GM23338 (cell line): ENCODE results near the gene CTNND2. TPM values are rescaled to one million over a fixed set of nuclear protein-coding genes. Genes with fewer than 3 reads are reported as not detected.

ENCODE experiments used
- ATAC-seq: fragments of 200-7000 bp; cut with Tn5 transposase; 3 replicates; pipeline ENCODE4 v1.9.1; 2020
- DNase-seq: peaks from one replicate; pipeline ENCODE4 v3.0.0-alpha.2; 2015; ENCODE audit warnings: low spot score
- H2AFZ ChIP-seq: fragments of 200-600 bp; sonication (generic); 2 replicates; pipeline ENCODE4 v1.8.0; 2016; ENCODE audit warnings: antibody characterized with exemption, mild to moderate bottlenecking, moderate library complexity
- H3F3A ChIP-seq: fragments of 200-600 bp; sonication (generic); replicated peaks from 2 replicates; pipeline ENCODE4 v1.8.0; 2017; ENCODE audit warnings: antibody characterized with exemption, mixed run types, low read depth
- H3K27ac ChIP-seq: fragments of 200-600 bp; sonication (generic); 2 replicates; pipeline ENCODE4 v1.6.1; 2016; ENCODE audit warnings: low read depth
- H3K27me3 ChIP-seq: fragments of 200-600 bp; sonication (generic); 2 replicates; pipeline ENCODE4 v1.8.0; 2016; ENCODE audit warnings: mild to moderate bottlenecking, mixed run types, moderate library complexity; ENCODE audit not compliant: insufficient read depth
- H3K36me3 ChIP-seq: fragments of 200-600 bp; sonication (generic); 2 replicates; pipeline ENCODE4 v1.8.0; 2016; ENCODE audit warnings: mild to moderate bottlenecking; ENCODE audit not compliant: insufficient read depth
- H3K4me1 ChIP-seq: fragments of 200-600 bp; sonication (generic); 2 replicates; pipeline ENCODE4 v1.8.0; 2016; ENCODE audit warnings: mild to moderate bottlenecking, moderate library complexity; ENCODE audit not compliant: insufficient read depth
- H3K4me2 ChIP-seq: fragments of 200-600 bp; sonication (generic); 2 replicates; pipeline ENCODE4 v1.7.1; 2017; ENCODE audit warnings: mixed run types
- H3K4me3 ChIP-seq: fragments of 200-600 bp; sonication (generic); 2 replicates; pipeline ENCODE4 v1.6.1; 2016; ENCODE audit warnings: mixed run types
- H3K79me2 ChIP-seq: fragments of 200-600 bp; sonication (generic); replicated peaks from 2 replicates; pipeline ENCODE4 v1.8.0; 2017; ENCODE audit warnings: mild to moderate bottlenecking; ENCODE audit not compliant: insufficient read depth
- H3K9me2 ChIP-seq: fragments of 200-600 bp; sonication (generic); 2 replicates; pipeline ENCODE4 v1.8.0; 2017; ENCODE audit not compliant: insufficient read depth
- H4K20me1 ChIP-seq: fragments of 200-600 bp; sonication (generic); replicated peaks from 2 replicates; pipeline ENCODE4 v1.8.0; 2017; ENCODE audit warnings: mild to moderate bottlenecking; ENCODE audit not compliant: insufficient read depth
- H3K27ac Mint-ChIP-seq: 2 replicates; pipeline ENCODE4 v1.8.0; 2020; ENCODE audit warnings: inconsistent platforms, mild to moderate bottlenecking, moderate library complexity, mixed read lengths
- H3K27me3 Mint-ChIP-seq: 3 replicates; pipeline ENCODE4 v1.8.0; 2022; ENCODE audit warnings: low read depth, mild to moderate bottlenecking, moderate library complexity, mixed read lengths, inconsistent platforms; ENCODE audit not compliant: insufficient read depth, poor library complexity
- H3K36me3 Mint-ChIP-seq: 3 replicates; pipeline ENCODE4 v1.8.0; 2021; ENCODE audit warnings: low read depth, mild to moderate bottlenecking, inconsistent platforms, moderate library complexity, mixed read lengths
- H3K4me1 Mint-ChIP-seq: 3 replicates; pipeline ENCODE4 v1.8.0; 2020; ENCODE audit warnings: mild to moderate bottlenecking, inconsistent platforms, mixed read lengths
- H3K4me3 Mint-ChIP-seq: 3 replicates; pipeline ENCODE4 v1.8.0; 2021; ENCODE audit warnings: moderate library complexity, mild to moderate bottlenecking, inconsistent platforms, mixed read lengths
- H3K9me3 Mint-ChIP-seq: 3 replicates; pipeline ENCODE4 v1.8.0; 2020; ENCODE audit warnings: moderate library complexity, mild to moderate bottlenecking, inconsistent platforms, mixed read lengths
- EZH2 ChIP-seq: fragments of 200-600 bp; sonication (generic); IDR thresholded peaks from one replicate; pipeline ENCODE4 v1.8.0; 2017; ENCODE audit warnings: antibody characterized with exemption, mild to moderate bottlenecking, low read depth; ENCODE audit not compliant: unreplicated experiment
- EZH2phosphoT487 ChIP-seq: fragments of 200-600 bp; sonication (generic); IDR thresholded peaks from one replicate; pipeline ENCODE4 v1.8.1; 2018; ENCODE audit warnings: antibody characterized with exemption; ENCODE audit not compliant: unreplicated experiment
- POLR2AphosphoS5 ChIP-seq: IDR thresholded peaks from 2 replicates; pipeline ENCODE4 v1.6.1; 2016; ENCODE audit warnings: antibody characterized with exemption, low read depth
- STAT1 ChIP-seq: IDR thresholded peaks from one replicate; pipeline ENCODE4 v1.6.1; 2016; ENCODE audit warnings: antibody characterized with exemption; ENCODE audit not compliant: unreplicated experiment
- polyA plus RNA-seq: library from polyadenylated mRNA; unstranded; fragments of >200 nt; fragmentation: Nextera tagmentation; extraction: Ambion mirVana; gene quantifications from 2 replicates; pipeline ENCODE4 v1.2.1, GENCODE V29; 2016
- total RNA-seq: library from RNA; depleted of rRNA; stranded (reverse); fragments of >200 nt; shearing (Covaris generic); gene quantifications from 2 replicates; pipeline ENCODE4 v1.2.3, GENCODE V29; 2014
- TF ChIP-seq, protein P1 (sequence below), 2 experiments: fragments of 200-600 bp in 1 of 2; sonication (generic) in 1 of 2; conservative IDR thresholded peaks; 2 replicates each; pipeline versions ENCODE4 v1.5.1 to v1.6.1; 2016 to 2017; ENCODE audit warnings: antibody characterized with exemption in 2 of 2, low read depth in 2 of 2, mild to moderate bottlenecking in 2 of 2, moderate library complexity in 1 of 2
- TF ChIP-seq, protein P2 (sequence below): fragments of 250-450 bp; sonication (Bioruptor Pico); IDR thresholded peaks from 2 replicates; pipeline ENCODE4 v1.5.0; 2020; ENCODE audit warnings: mild to moderate bottlenecking, moderate library complexity
- TF ChIP-seq, protein P3 (sequence below): IDR thresholded peaks from 2 replicates; pipeline ENCODE4 v1.6.1; 2016; ENCODE audit warnings: antibody characterized with exemption

Gene CTNND2
- total and polyA plus RNA-seq, 2 experiments from 2014 or later = 5.1 to 7.0 TPM

DNA sequence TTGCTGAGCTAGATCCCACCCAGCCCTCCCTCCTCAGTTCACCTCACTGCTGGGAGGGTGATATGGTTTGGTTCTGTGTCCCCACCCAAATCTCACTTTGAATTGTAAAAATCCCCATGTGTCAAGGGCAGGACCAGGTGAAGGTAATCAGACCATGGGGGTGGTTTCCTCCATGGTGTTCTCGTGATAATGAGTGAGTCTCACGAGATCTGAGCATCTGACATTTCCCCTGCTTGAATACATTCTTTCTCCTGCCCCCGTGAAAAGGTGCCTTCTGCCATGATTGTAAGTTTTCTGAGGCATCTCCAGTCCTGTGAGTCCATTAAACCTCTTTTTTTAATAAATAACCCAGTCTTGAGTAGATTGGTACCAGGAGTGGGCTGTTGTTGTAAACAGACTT, 673.4 kb downstream of the CTNND2 start (continued):
- TF ChIP-seq, protein P1, sequence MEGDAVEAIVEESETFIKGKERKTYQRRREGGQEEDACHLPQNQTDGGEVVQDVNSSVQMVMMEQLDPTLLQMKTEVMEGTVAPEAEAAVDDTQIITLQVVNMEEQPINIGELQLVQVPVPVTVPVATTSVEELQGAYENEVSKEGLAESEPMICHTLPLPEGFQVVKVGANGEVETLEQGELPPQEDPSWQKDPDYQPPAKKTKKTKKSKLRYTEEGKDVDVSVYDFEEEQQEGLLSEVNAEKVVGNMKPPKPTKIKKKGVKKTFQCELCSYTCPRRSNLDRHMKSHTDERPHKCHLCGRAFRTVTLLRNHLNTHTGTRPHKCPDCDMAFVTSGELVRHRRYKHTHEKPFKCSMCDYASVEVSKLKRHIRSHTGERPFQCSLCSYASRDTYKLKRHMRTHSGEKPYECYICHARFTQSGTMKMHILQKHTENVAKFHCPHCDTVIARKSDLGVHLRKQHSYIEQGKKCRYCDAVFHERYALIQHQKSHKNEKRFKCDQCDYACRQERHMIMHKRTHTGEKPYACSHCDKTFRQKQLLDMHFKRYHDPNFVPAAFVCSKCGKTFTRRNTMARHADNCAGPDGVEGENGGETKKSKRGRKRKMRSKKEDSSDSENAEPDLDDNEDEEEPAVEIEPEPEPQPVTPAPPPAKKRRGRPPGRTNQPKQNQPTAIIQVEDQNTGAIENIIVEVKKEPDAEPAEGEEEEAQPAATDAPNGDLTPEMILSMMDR (conservative IDR thresholded peaks at IDR 0.05; ENCODE audit: low read depth in 2 of 2) = no peak
- no peak for TF ChIP-seq EZH2phosphoT487
- TF ChIP-seq EZH2 = no peak
- TF ChIP-seq STAT1 = no peak
- TF ChIP-seq POLR2AphosphoS5 = no peak

DNA sequence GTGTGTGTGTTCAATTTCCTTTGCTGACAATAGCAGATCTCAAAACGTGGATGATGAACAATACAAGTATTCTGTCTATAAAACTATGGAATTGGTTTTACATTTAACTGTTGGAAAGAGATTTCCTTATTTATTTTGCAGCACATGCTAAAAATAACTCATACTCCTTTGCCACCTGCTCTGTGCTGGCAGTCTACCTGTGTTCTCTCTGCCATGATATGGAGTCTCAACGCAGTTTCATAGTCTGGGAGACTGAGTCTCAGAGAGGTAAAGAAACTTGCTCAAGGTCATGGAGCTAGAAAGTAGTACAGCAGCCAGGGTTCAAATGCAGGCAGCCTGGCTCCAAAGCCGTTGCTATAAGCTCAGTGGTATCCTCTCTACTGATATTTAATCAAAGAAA, 677.2 kb downstream of the CTNND2 start:
- H3K36me3 ChIP-seq = no peaks in the 10 kb centered on the region
- Mint-ChIP-seq H3K9me3 (peaks cover 12% of the 10 kb centered on the region), H3K4me3 (no peak overlapping the region), H3K36me3 (peaks cover 12% of the 10 kb centered on the region; the same call in 2 of the 3 replicates), H3K4me1 (no peaks in the 10 kb centered on the region), H3K27ac (no peak overlapping the region), H3K27me3 (no peaks in the 10 kb centered on the region)
- no peaks in the 10 kb centered on the region for H3F3A ChIP-seq
- no peaks in the 10 kb centered on the region for H3K4me1 ChIP-seq
- peaks cover 6% of the 10 kb centered on the region; the same call in 1 of the 2 replicates for H3K9me2 ChIP-seq
- no peaks in the 10 kb centered on the region for H3K79me2 ChIP-seq
- TF ChIP-seq, protein P2, sequence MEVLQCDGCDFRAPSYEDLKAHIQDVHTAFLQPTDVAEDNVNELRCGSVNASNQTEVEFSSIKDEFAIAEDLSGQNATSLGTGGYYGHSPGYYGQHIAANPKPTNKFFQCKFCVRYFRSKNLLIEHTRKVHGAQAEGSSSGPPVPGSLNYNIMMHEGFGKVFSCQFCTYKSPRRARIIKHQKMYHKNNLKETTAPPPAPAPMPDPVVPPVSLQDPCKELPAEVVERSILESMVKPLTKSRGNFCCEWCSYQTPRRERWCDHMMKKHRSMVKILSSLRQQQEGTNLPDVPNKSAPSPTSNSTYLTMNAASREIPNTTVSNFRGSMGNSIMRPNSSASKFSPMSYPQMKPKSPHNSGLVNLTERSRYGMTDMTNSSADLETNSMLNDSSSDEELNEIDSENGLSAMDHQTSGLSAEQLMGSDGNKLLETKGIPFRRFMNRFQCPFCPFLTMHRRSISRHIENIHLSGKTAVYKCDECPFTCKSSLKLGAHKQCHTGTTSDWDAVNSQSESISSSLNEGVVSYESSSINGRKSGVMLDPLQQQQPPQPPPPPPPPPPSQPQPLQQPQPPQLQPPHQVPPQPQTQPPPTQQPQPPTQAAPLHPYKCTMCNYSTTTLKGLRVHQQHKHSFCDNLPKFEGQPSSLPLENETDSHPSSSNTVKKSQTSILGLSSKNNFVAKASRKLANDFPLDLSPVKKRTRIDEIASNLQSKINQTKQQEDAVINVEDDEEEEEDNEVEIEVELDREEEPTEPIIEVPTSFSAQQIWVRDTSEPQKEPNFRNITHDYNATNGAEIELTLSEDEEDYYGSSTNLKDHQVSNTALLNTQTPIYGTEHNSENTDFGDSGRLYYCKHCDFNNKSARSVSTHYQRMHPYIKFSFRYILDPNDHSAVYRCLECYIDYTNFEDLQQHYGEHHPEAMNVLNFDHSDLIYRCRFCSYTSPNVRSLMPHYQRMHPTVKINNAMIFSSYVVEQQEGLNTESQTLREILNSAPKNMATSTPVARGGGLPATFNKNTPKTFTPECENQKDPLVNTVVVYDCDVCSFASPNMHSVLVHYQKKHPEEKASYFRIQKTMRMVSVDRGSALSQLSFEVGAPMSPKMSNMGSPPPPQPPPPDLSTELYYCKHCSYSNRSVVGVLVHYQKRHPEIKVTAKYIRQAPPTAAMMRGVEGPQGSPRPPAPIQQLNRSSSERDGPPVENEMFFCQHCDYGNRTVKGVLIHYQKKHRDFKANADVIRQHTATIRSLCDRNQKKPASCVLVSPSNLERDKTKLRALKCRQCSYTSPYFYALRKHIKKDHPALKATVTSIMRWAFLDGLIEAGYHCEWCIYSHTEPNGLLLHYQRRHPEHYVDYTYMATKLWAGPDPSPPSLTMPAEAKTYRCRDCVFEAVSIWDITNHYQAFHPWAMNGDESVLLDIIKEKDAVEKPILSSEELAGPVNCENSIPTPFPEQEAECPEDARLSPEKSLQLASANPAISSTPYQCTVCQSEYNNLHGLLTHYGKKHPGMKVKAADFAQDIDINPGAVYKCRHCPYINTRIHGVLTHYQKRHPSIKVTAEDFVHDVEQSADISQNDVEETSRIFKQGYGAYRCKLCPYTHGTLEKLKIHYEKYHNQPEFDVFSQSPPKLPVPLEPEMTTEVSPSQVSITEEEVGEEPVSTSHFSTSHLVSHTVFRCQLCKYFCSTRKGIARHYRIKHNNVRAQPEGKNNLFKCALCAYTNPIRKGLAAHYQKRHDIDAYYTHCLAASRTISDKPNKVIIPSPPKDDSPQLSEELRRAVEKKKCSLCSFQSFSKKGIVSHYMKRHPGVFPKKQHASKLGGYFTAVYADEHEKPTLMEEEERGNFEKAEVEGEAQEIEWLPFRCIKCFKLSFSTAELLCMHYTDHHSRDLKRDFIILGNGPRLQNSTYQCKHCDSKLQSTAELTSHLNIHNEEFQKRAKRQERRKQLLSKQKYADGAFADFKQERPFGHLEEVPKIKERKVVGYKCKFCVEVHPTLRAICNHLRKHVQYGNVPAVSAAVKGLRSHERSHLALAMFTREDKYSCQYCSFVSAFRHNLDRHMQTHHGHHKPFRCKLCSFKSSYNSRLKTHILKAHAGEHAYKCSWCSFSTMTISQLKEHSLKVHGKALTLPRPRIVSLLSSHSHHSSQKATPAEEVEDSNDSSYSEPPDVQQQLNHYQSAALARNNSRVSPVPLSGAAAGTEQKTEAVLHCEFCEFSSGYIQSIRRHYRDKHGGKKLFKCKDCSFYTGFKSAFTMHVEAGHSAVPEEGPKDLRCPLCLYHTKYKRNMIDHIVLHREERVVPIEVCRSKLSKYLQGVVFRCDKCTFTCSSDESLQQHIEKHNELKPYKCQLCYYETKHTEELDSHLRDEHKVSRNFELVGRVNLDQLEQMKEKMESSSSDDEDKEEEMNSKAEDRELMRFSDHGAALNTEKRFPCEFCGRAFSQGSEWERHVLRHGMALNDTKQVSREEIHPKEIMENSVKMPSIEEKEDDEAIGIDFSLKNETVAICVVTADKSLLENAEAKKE (CRISPR knock-in tag) = no peak
- TF ChIP-seq EZH2phosphoT487 (no peak), STAT1 (no peak)
- TF ChIP-seq, protein P1 (conservative IDR thresholded peaks at IDR 0.05; ENCODE audit: low read depth in 2 of 2) = no peak
- TF ChIP-seq, protein P3, sequence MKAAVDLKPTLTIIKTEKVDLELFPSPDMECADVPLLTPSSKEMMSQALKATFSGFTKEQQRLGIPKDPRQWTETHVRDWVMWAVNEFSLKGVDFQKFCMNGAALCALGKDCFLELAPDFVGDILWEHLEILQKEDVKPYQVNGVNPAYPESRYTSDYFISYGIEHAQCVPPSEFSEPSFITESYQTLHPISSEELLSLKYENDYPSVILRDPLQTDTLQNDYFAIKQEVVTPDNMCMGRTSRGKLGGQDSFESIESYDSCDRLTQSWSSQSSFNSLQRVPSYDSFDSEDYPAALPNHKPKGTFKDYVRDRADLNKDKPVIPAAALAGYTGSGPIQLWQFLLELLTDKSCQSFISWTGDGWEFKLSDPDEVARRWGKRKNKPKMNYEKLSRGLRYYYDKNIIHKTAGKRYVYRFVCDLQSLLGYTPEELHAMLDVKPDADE = no peak
- DNase-seq = no peak
- no peak overlapping the region for H3K4me3 ChIP-seq
- no peak overlapping the region for H2AFZ ChIP-seq
- H3K4me2 ChIP-seq = no peak overlapping the region
- no peaks in the 10 kb centered on the region for H4K20me1 ChIP-seq
- ATAC-seq = no peak
- no peaks in the 10 kb centered on the region for H3K27me3 ChIP-seq
- H3K27ac ChIP-seq = no peak overlapping the region
